ENCODE results near the gene FRMD3.

Gene FRMD3

DNA sequence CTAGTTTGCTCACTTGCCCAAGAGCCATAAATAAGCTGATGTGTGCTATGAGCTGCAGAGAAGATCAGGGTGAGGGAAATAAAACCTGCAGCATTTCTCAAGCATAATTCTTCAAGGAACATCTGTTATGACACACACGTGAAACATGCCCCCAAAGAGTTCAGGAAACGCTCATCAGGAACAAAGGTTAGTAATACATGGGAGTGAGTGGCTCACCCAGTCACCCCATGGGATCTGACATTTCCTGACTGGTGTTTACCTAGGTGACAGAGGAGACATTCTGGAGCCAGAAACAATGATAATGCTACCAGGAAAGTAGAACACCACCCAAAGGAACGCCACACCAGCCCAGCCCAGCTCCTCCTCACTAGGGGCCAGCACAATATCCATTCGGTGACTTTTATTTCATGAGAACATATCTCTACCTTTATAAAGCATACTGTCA is 66.0 kb downstream of the FRMD3 start:
- DNase-seq, result no peak

DNA sequence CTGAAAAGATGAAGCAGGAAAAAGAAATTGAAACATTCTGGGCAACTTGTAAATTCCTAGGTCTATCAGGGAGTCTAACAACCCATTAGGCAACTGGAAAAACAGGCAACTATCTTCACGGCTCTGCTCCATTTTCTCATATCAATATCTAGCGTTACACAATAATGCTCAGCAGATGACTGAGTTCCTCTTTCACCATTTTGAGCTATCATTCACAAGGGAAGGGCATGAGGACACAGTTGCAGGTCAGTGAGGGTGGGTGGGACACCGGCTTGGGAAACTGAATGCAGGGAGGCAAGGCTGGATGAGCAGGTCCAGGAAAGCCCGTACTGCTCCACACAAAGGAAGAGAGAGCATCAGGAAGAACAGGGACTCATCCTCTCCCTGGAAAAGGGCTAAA is 67.0 kb downstream of the FRMD3 start:
- DNase-seq, result no peak

DNA sequence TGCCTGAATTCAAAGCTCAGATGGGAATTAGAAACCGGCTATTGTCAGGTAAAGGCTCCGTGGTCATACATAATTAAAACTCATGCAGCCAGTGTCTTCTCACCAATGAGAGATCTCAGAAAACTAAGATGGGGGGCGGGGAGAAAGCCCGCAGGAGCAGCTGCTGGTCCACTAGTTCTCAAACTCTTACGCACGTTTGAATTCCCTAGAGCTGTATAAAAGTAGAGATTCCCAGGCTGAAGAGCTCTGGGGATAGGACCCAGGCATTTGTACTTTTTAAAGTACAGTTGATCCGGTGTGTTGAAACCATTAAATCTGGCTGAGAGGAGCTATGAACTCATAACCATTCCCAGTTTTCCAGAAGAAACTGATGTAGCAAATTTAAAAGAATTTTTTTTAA is 68.5 kb downstream of the FRMD3 start:
- DNase-seq, result no peak

DNA sequence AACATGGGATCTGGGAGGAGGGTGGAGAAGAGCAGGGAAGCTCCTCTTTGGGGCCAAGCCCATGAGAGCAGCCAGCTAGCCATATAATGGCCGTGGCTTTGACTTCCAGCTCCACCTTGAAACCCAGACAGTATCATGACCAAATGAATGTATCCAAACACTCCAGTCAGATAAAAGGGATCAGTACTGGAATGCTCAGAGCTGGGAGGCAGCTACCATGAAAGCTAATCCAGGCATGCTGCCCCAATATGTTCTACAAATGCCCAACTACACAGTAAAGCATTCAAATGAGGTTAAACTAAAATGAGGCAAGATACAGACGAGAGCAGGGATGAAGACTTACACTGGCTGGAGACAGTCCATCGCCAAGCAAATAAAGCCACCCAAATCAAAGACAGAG is 69.4 kb downstream of the FRMD3 start:
- no peak for DNase-seq

DNA sequence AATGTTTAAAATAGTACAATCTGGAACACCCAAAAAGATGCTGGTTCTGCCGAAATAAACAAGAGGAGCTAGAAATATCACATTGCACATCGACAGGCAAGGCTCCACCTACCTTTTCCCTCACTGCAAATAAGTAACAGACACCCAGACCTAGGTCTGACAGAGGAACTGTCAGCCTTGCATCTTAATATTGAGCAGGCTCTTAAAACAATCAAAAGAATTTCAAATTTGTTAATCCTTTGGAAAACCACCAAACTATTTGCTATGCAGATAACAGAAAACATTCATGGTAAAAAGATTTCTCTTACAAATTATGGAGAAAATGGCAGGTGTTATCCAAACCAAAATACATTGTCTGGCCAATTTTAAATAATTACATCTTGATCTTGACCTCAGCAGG is 71.3 kb downstream of the FRMD3 start:
- DNase-seq, result no peak

DNA sequence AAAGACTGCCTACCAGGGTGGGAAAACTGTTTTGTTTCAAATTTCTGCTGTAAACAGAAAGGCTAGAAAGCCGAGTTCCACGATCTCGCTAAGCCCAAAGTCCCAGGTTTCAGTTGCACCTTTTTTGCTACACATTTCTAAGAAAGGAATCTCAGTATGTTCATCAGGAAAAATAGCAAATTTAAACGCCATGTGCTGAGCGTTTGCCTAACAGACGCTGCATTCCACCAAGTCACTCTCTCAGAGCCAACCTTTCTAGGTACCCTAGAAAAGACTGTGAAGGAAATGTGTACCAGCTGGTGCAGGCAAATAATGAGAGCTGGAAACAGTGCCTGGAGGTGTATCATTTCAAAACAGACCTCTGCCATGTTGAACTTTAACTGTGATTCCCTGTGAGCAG is 71.8 kb downstream of the FRMD3 start:
- DNase-seq, result no peak

DNA sequence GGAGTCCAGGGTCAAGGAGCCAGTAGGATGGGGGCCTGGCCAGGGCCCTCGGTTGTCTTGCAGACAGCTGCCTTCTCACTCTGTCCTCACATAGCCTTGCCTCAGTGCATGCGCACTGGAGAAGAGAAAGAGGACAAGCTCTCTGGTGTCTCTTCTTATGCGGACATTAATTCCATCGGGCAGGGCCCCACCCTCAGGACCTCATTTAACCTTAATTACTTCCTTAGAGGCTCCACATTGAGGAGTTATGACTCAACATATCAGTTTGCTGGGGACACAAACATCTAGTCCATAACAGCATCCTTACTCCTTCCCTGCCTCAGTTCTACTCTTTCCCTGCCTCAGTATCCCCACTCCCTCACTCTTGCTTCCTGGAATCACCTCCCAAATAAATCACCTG is 78.4 kb downstream of the FRMD3 start:
- DNase-seq, result no peak

DNA sequence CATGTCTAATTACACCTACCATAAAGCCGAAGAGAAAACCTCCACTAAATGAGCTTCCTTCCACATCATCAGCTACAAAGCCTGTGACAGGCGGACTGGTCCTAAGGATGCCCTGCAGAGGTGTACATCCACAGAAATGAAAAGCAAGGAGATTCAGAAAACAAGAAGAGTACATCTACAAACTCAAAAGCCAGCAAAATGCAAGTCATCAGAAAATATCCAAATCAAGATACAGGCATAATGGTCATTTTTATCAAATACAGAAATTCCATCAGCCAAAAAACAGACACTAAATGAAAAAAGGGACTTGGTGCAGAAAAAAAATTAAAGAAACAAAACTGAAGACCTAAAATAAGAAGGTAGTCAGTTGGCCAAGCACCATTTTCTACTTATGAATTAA is 79.7 kb downstream of the FRMD3 start:
- no peak for DNase-seq

DNA sequence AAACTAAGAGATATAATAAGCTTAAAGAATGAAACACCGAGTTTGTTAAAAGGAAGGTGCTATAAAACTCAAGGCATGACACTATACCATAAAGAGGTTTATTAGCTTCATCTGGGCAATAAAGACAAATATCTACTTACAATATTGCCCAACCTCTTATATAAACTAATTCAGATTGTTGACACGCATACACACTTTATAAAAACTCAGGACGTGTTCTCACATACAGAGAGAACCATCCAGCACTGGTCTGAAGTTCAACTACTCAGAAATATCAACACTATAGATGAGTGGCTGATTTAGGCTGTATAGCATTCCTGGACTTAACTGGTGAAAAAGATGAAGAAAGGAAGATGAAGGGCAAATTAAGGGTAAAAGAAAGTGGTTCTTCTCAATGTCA is 81.2 kb downstream of the FRMD3 start:
- DNase-seq, result no peak

DNA sequence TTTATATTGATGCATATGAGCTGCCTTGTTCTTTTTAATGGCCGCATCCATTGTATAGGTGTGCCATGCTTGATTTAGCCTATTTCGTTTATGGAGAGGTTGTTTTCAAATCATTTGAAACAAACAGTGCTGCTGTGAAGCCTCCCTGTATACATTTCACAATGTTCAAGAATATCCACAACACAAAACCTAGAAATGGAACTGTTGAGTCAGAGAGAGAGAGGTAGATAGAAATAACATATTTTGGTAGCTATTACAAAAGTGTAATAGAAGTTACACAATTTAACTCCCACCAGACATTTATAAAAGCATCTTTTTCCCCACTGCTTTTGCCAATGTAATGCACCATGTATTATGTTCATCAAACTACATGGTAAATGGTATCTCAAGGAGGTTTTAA is 82.0 kb downstream of the FRMD3 start:
- no peak for DNase-seq

DNA sequence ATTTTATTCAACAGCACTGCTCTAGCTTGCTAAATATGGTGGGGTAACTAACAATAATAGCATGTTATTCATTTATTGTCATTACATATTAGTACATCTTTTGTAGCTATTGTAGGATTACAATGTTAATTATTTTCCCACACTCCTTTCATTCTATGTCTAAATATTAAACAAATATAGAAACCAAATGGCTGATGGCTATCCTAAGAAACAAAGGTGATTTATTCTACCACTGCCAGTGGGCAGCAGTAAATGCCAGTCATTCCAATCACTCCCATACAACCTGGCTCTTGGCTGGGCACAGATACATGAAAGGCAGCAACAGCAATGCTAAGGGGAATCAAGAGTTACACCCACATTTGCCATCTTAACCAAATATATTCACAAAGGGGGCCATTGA is 84.1 kb downstream of the FRMD3 start:
- DNase-seq, result no peak

DNA sequence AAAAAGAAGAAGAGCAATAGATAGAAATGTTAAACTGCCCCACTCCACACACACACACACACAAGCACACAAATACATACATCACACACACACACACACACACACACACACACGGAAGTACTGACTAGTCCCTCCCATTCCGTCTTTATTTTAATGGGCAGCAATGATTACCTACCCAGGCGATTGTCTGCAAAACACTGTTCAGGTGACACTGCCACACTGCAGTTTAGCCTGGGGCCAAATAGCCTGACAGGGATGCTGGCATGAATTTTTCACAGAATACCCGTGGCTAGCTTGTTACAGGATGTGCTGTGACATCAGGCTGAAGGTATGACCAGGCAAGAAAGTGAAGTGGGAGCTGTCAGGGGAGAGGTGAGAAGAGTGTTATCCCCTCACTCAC is 86.9 kb downstream of the FRMD3 start:
- no peak for DNase-seq

DNA sequence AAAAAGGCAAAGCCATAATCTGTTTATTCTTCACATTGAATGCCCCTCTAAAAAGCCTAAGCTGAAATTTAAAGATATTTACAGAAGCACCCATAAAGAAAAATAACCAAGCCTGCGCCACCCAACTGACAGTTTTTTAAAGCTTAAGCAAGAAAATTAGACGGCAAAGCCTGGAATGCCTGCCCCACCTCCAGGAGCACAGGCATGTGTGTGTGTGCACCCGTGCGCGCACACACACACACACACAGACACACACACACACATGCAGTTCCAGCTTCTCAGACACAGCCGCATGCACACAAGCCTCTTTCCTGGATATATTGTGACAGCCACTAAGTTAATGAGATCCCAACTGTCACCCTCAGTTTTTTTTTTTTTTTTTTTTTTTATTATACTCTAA is 88.2 kb downstream of the FRMD3 start:
- no peak for DNase-seq

DNA sequence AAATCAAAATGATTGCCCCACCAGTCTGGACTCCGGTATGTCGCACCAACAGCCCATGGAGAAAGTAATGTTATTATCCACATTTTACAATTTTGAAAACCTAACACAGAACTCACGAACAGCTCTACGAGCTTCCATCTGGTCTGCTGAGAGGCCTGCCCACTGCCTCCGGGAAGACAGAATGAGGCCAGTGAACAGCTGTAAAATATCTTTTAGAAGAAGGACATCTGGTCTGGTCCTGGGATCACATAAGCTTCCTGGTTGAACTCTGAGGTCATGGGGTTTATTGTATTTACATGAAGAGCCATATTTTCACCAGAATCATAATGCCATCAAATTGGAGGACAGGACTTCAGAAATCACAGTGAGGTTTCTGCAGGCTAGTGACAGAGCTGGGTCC is 89.0 kb downstream of the FRMD3 start:
- no peak for DNase-seq

DNA sequence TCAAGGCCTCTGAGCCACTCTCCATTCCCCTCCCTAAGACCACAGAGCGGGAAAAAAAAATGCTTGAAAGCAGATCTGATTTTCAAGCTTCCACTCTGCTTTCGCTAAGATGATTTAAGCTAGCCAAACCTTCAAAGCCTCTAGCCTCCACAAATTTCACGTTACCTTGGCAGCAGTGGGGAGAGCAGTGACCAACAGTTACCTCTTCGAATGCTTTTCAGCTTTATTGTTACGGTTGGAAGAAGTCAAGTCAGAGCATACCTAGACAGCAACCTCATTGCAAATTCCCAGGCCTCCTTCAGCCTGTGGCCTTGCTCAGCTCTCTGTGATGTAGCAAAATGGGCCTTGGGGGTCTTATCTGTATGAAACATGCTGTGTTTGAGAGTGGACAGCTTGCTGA is 89.6 kb downstream of the FRMD3 start:
- no peak for DNase-seq

DNA sequence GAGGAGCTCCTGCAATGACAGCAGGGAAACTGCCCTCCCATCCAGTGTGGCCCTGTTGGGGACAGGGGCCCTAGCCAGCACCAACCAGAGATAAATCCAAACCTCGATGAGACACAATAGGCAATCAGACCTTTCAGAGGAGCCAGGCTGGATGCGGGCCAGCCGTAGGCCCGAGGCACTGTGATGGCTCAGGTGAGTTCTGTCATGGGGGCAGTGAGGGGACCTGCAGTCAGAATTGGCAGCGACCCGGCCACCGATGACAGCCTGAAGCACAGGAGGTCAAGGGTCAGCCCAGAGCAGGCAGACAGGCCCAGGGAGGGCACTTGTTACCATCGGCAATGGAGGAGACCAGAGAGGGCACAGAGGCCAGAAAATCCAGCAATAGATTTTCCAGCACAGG is 90.8 kb downstream of the FRMD3 start:
- no peak for DNase-seq

DNA sequence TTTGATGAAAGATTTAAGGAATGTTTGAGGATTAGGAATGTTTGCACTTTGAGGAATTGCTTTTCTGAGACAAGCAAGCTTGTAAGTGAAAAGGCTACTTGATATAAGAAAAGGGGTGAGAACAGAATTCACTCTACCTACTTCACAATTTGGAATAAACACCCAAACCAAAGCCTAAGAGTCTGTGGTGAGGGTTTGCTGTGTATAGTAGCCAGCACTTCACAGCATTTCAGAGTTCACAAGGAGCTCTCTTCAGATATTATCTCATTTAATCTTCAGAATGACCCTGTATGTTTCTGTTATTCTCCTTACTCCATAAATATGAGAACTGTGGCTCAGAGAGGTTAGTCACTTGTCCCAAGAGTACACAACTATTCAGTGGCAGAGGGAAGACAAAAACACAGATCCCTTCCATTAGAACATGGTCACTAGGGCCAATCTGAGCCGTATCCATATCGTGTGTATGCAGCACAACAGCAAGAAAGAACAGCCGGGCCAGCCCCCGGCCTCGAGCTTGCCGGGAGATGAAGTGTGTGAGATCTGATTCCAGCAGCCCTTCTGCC is 92.4 kb downstream of the FRMD3 start:
- no peak for DNase-seq

DNA sequence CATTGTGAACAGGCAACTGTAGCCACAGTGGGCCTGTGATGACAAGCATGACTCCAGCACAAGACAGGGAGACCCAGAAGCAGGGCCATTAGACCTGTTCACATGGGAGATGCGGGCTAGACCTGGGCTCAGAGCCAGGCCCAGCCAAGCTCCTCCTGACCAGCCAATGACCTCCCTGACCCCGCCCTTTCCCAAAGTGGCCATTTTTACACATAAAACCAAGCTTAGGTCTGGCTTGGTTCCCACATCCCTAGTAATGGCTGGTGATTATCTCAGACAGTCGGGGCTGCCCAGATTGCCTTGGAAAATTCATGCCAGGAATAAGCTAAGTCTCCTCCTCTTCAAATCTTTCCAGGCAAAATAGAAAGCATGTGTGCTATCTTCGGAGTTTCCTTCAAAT is 94.1 kb downstream of the FRMD3 start:
- no peak for DNase-seq

DNA sequence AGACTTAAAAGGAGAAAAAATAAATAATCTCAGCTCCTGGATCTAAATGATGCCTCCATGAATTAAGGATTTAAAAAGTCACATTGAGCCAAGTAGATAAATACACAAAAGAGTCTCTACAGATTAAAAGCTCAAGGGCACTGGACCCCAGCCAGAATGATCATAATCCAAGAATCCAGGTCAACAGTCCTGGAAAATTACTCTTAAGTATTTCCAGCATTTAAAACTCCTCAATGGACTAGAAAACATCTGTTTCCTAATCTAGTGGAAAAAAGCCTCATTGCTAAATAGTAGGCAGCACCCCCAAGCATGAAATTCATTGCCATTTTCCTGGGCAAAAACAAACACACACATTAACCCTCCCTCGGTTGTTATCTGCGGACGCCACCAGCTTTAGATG is 96.8 kb downstream of the FRMD3 start:
- DNase-seq, result no peak

DNA sequence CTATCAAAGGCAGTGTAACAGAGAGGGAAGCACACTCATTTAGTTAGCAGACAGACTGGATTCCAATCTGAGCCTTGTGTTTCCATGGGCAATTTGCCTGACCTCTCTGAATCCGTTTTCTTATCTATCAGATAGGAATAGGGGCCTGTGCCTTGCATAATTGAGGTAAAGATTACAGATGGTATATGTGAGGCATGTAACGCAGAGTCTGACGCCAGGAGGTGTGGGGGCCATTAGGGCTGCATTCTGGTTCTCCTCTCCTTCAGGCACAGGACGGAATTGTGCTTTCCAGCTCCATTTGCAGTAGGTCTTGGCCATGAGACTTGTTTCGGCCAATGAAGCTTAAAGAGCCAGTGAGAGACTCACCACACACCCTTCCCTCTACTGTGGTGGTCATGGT is 97.6 kb downstream of the FRMD3 start:
- DNase-seq, result no peak

DNA sequence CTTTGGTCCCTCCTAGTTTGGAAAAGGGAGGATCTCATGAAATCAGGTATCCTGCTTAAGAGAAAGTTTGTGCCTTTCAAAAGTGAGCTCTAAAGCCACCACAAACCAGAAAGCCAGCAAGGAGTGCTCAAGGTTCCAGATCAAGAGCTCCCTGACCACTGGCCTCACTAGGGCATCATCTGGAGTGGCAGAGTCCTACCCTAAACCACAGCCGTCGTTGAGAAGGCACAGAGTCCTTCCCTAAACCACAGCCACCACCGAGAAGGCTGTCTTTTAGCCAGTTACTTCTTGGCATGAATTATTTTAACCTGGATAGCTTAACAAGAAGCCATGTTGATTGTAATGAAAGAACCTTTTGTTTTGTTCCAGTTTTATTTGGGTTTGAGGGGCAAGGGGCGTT is 102.9 kb downstream of the FRMD3 start:
- no peak for DNase-seq

DNA sequence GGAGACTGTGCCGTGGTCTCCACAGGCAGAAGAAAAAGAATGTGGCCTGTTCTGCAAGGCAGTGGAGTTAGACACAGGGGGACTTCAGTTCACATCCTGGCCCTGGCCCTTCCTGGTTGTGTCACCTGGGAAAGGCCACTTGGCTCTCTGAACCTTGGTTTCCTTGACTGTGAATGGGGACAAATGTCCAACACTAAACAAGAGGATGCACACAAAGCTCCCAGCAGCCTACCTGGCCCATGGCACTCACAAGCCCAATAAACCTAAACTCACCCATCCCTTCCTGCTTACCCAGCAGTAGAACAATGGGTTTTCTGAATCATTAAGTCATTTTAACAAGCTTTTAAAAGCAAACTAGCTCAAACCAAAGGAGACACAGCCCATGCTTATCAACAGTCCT is 103.9 kb downstream of the FRMD3 start:
- no peak for DNase-seq

DNA sequence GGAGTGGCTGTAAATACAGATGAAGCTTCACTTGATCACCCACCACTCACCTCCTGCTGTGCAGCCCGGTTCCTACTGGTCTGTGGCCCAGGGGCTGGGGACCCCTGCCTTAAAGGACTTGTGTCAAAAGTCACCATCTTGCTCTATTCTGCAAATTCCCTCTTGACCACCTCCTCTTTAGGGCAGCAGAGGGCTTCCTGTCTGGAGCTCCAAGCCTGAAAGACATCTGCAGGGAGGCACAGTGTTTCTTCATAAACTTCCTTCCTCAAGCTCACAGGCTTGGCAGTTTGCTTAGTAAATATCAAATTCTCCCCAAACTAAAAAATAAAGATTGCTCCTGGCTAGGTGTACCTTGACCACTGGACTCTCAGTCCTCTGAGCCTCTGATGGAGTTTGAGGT is 104.4 kb downstream of the FRMD3 start:
- no peak for DNase-seq

DNA sequence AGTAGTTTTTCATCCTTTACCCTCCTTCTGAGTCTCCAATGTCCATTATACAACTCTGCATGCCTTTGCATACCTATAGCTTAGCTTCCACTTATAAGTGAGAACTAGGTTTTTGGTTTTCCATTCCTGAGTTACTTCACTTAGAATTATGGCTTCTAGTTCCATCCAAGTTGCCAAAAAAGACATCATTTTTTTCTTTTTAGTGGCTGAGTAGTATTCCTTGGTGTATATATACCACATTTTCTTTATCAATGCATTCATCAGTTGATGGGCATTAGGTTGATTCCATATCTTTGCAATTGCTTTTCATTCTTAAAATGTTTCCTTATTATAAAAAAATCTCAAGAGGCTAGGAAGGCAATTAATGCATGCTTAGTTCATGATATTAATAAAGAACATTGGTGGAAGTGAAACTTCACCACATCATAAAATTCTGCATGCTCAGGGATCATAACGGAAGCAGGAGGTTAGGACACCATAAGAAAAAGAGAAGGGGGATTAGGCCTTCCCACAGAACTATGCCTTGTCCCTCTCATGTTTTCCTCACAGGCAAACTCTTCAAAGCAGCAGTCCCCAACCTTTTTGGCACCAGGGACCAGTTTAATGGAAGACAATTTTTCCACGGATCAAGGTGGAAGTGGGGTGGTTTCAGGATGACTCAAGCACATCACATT is 105.2 kb downstream of the FRMD3 start:
- no peak for DNase-seq

DNA sequence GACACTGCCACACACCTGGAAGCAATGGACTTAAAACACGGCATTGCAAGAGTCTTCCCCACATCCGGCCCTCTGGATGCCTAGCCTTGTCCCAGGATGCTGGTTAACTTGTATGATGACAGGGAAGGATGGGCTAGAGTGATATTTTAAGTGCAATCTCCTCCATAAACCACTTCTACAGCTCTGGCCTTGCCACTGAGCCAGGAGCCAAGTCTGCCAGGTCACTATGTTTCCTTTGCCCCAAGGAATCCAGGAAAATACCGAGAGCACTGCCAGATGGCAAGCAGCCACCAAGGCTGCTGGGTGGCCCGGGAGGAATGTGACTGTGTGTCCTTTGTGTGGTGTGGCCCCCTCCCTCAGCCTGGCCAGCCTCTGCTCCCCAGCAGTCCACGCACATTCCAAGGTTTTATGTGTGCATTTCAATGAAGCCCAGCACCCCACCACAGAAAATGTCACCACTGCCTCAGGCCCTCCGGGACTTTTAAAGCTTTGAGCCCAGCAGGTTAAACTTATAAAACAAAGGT is 106.0 kb downstream of the FRMD3 start:
- no peak for DNase-seq
